Measurements from ENCODE around the gene ENO2.
"Not testable (repeated sequence)": the region's sequence is repeated elsewhere in the genome, so short reads cannot be mapped to it uniquely, and the experiment has no call there.

The ENO2 gene

DNA sequence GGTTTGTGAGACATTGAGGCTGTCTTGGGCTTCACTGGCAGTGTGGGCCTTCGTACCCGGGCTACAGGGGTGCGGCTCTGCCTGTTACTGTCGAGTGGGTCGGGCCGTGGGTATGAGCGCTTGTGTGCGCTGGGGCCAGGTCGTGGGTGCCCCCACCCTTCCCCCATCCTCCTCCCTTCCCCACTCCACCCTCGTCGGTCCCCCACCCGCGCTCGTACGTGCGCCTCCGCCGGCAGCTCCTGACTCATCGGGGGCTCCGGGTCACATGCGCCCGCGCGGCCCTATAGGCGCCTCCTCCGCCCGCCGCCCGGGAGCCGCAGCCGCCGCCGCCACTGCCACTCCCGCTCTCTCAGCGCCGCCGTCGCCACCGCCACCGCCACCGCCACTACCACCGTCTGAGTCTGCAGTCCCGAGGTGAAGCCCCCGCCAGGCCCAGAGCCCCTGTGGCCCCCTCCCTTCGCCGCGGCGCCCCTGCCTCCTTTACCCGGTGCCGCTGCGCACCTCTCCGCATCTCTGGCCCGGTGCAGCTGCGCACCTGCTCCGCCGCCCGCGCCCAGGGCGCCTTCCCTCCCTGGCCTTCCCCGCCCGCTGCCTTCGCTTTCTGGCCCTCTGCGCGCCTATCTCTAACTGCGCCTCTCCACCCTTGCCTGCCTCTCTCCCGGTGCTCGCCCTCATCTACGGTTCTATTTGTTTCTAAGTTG lies at the start of gene ENO2:
Gene ENO2, plus strand, starts transcription at position 335 of the 701 bp plus-strand sequence. CDS start 1,253 bp downstream, outside the sequence.
- DNase-seq (ENCODE audit: low spot score), result peak; percentile 83

DNA sequence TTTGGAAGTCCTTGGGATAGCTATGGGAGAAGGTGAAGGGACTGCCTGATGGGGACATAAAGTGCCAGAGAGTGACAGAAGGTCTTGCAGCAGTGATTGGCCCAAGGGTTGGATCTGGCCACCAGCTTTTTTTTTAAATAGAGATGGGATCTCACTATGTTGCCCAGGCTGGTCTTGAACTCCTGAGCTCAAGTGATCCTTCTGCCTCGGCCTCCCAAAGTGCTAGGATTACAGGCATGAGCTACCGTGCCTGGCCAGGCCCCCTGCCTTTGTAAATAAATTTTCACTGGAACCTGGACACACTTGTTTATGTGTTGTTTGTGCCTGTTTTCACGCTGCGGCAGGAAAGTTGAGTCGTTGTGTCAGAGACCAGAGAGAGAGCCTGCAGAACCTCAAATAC lies 49.1 kb upstream of the ENO2 start:
- DNase-seq (ENCODE audit: low spot score), result not testable (repeated sequence)

DNA sequence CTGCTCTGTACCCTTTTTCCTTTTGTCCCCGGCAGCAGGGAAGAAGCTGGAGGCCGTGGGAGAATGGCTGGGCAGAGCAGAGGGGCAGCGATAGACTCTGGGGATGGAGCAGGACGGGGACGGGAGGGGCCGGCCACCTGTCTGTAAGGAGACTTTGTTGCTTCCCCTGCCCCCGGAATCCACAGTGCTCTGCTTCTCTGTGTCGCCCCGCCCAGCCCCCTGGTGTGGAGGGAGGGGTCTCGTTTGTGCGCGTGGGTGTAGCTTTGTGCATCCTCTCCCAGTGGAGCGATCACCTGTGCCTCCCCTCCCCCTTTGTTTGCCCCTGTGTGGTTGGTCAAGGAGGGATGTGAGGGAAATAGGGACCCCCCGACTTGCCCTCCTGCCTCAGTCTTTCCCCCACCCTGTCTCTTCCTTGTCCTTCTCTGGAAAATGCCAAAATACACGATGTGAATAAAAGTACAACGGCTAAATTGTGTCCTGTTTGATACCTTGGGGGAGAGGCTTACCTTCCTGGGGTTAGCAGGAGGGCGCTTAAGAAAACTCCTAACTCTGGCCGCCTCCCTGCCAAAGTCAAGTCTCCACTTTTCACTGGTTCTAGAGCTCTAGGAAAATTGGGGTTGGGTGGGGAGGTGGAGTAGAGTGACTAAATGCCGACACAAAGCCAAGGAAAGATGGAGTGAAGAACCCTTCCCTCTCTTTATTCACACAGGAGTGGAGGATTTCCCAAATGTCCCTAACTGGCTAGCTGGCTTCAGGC lies 48.0 kb upstream of the ENO2 start:
- DNase-seq (ENCODE audit: low spot score), result no peak

DNA sequence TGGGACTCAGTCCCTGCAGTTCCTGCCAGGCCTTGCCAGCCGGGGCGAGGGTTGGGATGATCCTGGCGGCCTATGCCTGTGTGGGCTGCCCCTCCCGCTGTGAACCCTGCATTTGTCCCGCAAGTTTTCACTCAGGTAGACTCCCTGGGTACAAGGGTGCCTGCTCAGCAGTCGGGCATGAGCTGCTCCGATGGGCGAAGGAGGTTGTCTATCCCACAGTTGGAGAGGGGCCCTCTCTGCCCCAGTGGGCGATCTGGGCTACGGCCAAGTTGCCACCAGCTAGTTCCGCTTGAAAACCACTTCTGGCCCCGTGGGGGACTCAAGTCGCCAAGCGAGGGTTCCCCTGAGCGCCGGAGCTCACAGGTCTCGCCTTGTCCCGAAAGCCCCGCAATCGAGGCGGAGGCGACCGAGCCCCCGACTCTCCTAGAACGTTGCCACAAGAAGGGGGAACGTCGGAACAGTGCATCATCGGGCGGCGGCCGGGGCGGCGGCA lies 47.4 kb upstream of the ENO2 start:
- no peak for DNase-seq (ENCODE audit: low spot score)

DNA sequence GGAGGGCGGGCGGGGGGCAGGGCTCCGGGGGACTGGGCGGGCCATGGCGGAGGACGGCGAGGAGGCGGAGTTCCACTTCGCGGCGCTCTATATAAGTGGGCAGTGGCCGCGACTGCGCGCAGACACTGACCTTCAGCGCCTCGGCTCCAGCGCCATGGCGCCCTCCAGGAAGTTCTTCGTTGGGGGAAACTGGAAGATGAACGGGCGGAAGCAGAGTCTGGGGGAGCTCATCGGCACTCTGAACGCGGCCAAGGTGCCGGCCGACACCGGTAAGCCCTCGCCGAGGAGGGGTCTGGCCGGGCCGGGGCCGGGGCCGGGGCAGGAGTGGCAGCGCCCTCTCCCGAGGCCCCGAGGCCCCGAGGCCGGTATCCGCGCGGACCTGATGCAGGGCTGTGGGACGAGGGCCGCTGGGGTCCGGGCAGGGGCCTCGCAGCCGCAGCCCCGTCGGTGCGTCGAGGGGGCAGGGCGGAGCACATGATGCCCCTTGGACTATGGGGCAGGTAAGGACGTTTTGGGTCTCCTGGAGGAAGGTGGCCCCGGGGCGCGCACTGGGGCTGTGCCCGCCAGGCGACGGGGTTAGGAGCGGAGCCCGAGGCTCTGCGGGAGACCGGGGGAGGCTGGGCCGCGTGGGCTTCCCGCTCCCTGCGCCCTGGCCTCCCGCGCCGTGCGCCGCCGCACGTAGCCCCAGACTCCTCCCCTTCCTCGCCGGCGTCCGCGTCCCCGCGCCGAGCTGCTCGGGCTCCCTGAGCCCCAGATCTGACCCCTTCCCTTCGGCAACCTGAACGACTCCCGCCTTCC lies 46.8 kb upstream of the ENO2 start, which contains the start of gene TPI1:
Gene TPI1, plus strand, starts transcription at position 119 of the 798 bp plus-strand sequence. Its CDS starts 36 bp downstream, at position 155.
- DNase-seq (ENCODE audit: low spot score), result peak; percentile 84

DNA sequence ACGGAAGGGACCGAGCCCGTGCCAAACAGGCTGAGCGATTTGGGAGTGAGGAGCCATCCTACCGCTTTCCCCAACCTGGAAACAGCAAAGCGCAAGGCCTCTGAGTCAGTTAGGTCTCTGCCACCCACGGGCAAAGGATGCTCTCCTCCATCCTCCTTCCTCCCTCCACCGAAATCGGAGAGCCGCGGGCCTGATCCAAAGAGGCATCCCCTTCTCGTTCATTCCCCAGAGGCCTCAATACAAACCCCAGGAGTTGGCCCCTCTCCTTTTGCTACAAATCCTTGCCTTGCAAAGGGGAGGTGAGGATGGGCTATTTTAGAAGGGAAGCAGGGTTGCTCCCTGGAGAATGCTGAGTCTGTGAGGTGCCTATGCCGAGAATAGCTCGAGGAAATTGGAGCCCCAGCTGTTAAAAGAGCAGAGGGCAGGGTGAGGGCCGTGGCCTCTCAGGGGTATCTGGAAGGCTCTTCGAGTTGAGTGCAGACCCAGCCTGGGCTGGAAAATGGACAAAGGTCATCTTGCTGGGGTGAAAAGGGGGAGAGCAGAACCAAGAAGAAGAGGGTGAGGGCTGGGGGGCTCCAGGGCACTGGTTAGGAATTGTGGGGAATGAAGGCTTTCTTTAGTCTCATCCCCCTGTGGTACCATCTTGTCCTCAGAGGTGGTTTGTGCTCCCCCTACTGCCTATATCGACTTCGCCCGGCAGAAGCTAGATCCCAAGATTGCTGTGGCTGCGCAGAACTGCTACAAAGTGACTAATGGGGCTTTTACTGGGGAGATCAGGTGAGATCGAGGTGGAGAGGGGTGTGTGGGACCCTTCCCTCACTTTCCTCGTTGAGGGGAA lies 46.0 kb upstream of the ENO2 start:
- DNase-seq (ENCODE audit: low spot score), result no peak

DNA sequence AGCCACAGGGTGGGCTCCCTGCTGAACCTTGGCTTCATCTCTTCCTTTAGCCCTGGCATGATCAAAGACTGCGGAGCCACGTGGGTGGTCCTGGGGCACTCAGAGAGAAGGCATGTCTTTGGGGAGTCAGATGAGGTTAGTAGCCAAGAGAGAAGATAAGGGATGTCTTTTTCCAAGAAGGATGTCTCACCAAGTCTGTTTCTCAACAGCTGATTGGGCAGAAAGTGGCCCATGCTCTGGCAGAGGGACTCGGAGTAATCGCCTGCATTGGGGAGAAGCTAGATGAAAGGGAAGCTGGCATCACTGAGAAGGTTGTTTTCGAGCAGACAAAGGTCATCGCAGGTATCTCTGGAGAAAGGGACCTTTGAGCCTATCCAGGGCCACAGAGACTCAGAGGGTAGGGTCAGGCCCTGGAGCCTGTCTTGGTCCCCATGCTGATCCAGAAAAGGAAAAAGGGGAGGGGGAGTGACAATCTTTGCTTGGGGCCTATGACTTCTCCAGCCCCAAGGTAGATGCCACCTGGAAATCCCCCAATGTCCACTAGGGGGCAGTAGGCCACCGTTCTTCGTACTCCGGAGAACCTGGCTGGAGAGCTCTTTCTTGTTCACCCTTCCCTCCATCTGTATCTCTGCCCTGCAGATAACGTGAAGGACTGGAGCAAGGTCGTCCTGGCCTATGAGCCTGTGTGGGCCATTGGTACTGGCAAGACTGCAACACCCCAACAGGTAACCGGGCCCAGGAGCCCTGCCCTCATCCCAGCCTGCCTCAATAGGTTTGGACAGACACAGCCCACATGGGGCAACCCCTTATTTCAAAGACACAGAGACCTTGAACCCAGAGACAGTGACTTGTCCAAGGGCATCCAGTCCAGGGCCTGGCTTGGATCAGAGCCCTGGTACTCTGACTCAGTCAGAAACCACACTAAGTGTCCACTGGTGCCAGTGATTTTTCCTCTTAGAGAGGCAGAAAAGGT lies 45.0 kb upstream of the ENO2 start:
- peak; percentile 72 for DNase-seq (ENCODE audit: low spot score)

DNA sequence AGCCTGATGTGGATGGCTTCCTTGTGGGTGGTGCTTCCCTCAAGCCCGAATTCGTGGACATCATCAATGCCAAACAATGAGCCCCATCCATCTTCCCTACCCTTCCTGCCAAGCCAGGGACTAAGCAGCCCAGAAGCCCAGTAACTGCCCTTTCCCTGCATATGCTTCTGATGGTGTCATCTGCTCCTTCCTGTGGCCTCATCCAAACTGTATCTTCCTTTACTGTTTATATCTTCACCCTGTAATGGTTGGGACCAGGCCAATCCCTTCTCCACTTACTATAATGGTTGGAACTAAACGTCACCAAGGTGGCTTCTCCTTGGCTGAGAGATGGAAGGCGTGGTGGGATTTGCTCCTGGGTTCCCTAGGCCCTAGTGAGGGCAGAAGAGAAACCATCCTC lies 44.1 kb upstream of the ENO2 start:
- DNase-seq (ENCODE audit: low spot score), result not testable (repeated sequence)

DNA sequence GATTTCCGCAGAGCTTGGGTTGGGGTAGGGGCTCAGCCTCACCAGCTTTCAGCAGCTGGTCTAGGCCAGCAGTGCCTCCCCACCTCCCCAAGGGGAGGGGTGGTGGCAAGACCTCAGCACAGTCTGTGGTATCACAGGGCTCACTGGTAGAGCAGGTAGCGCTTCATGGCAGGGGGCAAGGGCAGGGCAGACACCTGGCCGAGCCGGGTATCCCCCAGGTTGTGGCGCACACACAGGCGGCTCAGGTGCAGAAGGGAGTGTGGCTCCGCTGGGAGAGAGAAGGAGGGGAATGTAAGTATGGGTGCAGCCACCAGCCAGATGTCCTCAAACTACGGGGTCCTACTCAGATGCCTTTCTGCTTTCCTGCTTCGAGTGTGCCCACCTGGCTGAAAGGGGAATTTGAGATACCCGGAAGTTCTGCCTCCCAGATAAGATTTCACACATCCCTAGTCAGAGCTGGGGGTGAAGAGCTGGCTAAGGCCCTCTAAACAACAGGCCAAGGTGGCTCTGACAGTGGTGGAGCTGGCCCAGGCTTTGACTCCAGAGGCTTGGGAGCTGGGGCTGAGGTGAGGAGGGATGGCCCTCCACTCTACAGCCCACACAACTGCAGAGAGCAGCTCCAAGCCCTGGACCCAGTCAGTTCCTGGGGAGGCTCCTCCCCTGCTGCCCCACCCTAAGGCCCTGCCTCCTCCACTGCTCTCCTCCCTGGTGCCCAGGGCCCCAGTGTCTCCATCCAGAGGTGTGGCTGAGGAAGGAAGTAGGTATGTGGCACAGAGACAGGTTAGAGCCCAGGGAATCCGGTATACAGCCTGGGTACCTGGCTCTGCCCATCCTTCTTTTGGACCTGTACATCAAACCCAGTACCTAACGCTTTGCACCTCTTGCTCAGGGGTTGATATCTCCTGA lies 43.1 kb upstream of the ENO2 start:
- no peak for DNase-seq (ENCODE audit: low spot score)

DNA sequence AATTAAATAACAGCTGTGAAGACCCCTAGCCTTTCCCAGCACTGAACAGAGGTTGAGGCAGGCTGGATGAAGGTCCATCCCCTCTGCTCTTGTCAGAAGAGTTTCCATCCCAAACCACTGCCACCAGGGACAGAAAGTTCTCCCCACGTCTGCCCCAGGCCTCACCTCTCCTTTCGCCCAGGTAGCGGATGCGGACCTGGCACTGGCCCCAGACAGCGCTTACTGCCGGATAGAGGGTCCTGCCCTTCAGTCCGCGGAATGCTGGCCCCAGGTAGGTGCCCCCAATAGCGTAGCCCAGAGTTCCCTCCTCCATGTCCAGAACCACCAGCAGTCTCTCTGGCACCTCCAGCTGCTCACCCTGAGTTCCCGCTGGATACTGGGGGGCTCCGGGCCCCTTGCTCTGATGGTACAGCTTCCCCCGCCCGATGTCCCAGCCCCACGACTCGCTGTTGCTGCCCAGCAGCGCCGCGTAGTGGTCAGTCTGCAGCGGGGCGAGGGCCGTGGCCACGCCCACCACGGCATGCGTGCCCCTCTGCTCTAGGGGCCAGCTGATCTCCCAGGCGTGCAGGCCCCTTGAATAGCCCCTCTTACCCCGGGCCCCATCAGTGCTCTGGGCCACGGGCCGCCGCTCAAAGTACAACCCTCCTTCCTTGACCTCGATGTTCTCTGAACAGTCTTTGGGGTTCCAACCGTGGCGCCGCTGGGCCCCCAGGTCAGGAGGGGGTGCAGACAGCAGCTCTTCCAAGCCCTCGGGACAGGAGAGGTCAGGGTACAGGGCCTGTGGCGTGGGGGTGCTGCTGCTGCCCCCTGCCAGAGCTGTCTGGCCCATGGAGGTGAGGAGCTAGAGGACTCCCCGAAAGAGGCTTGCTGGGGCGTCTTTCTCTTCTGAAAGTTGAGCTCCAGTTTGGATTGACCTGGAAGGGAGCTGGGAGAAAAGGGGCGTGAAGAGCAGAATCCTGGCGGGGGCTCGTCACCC lies 42.0 kb upstream of the ENO2 start:
- peak; percentile 78 for DNase-seq (ENCODE audit: low spot score)

DNA sequence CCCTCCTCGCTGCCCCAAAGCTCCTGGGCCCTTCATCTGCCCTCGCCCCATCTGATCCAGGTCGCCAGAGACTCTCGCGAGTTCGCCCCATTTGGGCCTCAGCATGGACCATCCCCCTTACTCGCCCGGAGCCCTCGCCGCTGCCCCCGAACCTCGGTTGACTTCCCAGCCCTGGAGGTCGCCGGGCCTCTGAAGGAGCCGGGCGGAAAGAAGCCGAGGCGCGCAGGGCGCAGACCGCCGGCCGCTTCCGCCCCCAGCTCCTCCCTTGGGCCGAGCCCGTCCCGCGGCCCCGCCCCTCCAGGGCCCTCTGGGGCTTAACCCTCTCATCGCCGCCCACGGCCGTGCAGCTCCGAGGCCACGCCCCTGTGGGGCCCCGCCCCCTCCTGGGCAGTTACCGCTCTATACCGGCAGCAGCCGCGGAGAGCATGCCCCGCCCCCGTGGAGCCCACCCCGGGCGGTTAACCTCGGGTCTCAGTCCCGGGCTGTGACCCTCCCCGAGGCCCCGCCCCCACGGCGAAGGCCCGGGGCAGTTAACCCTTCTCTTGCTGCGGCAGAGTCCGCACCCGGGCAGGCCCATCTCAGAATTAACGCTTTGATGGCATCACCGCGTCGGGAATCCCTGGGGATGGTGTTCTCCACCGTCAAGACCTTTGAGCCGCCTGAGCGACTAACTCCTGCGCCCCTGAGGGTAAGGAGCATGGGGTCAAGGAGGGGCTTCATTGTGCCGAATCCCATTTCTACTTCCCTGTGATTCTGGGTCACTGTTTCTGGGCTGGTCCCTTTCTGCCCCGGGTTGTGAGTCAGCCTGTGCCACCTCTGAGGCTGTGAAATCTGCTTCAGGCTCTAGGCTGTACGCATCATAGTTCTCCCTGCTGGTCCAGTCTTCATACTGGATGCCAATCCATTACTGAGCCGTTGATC lies 41.0 kb upstream of the ENO2 start, which contains the start of gene SPSB2:
Gene SPSB2, minus strand, starts transcription at position 210 of the 921 bp plus-strand sequence. CDS start 402 bp downstream, outside the sequence.
- DNase-seq (ENCODE audit: low spot score), result peak; percentile 92

DNA sequence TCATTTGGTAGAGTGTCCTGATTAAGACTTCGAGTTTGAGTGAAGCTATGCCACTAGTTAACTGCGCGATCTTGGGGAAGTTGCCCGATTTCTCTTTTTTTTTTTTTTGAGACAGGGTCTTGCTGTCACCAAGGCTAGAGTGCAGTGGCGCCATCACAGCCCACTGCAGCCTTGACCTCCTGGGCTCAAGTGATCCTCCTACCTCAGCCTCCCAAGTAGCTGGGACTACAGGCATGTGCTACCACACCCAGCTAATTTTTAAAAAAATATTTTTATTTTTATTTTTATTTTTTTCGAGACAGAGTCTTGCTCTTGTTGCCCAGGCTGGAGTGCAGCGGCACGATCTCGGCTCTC lies 40.4 kb upstream of the ENO2 start:
- DNase-seq (ENCODE audit: low spot score), result not testable (repeated sequence)

DNA sequence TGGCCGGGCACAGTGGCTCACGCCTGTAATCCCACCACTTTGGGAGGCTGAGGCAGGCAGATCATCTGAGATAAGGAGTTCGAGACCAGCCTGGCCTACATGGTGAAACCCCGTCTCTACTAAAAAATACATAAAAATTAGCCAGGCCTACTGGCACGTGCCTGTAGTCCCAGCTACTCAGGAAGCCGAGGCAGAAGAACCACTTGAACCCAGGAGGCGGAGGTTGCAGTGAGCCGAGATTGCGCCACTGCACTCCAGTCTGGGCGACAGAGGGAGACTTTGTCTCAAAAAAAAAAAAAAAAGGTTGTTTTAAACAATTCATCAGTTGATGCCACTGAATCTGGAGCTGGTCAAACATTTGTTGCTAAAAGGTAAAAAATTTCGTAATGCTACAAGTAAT lies 34.6 kb upstream of the ENO2 start:
- not testable (repeated sequence) for DNase-seq (ENCODE audit: low spot score)

DNA sequence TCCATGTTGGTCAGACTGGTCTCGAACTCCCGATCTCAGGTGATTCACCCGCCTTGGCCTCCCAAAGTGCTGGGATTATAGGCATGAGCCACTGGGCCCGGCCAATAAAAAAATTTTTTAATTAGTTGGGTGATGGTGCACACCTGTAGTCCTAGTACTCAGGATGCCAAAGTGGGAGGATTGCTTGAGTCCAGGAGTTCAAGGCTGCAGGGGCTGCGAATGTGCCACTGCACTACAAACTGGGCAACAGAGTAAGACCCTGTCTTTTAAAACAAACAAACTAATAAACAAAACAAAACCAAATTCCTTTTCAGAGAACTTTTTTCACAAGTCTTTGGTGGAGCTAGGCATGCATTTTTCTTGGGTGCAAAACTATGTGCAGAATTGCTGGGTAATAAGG lies 31.1 kb upstream of the ENO2 start:
- DNase-seq (ENCODE audit: low spot score), result no peak

DNA sequence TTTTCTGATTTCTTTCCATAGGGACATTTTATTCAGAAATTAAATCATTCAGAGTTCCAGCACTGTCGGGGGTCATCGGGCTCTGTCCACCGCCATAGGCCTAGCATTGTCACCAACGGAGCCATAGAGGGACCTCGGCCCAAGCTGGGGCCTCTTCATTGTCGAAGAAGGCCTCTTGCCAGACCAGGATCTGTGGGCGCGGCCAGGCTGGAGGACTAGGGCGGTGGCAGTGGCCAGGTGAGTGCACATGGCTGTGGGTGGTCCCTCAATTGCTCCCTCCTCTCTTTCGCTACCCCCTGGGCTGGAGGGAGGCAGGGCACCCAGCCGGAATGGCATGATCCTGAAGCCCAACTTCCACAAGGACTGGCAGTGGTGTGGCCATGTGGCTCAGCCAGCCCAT lies 30.7 kb upstream of the ENO2 start:
- no peak for DNase-seq (ENCODE audit: low spot score)

DNA sequence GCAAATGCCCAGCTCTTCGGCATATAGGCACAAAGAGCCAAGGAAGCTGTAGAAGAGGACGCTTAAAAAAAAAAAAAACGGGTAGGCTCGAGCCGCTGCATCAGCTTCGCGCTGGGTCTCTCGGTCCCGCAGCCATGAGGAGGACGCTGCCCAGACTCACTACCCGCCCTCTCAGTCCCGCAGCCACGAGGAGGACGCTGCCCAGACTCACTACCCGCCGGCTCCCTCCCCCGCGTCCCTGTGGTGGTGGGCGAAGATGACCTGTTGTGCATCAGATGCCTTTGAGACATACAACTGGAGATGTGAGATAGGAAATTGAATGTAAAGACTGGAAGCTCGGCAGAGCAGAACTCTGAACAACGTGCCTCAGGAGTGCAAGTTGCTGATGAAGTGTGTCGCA lies 29.8 kb upstream of the ENO2 start:
- no peak for DNase-seq (ENCODE audit: low spot score)
